DND-41 (cell line): ENCODE data around the gene HLA-DQB2.
A peak's percentile ranks its signal among the peaks of the same experiment; 100 is the strongest.
"Not testable (repeated sequence)": the region's sequence is repeated elsewhere in the genome, so short reads cannot be mapped to it uniquely, and the experiment has no call there.

Experiments used
- ATAC-seq: fragments of 200-7000 bp; cut with Tn5 transposase; 3 replicates; pipeline ENCODE4 v1.9.1; 2021; ENCODE audit warnings: low read depth; ENCODE audit not compliant: insufficient read depth
- DNase-seq: peaks from one replicate; pipeline ENCODE4 v3.0.0-alpha.2; 2020
- H2AFZ ChIP-seq: 2 replicates; pipeline ENCODE4 v1.6.0; 2012; ENCODE audit warnings: low read depth, low read length
- H3K27ac ChIP-seq: 2 replicates; pipeline ENCODE4 v1.5.1; 2012; ENCODE audit warnings: low read length, inconsistent platforms
- H3K27me3 ChIP-seq: fragments of 200-600 bp; sonication (generic); 2 replicates; pipeline ENCODE4 v1.6.0; 2012; ENCODE audit warnings: low read length, mild to moderate bottlenecking, inconsistent platforms; ENCODE audit not compliant: insufficient read depth, poor library complexity
- H3K36me3 ChIP-seq: 2 replicates; pipeline ENCODE4 v1.5.1; 2012; ENCODE audit warnings: low read length, inconsistent platforms; ENCODE audit not compliant: insufficient read depth
- H3K4me1 ChIP-seq: 2 replicates; pipeline ENCODE4 v1.5.1; 2012; ENCODE audit warnings: mild to moderate bottlenecking, low read length; ENCODE audit not compliant: insufficient read depth
- H3K4me2 ChIP-seq: 2 replicates; pipeline ENCODE4 v1.6.0; 2012; ENCODE audit warnings: mild to moderate bottlenecking, moderate library complexity, low read length, inconsistent platforms; ENCODE audit not compliant: insufficient read depth
- H3K4me3 ChIP-seq, 2 experiments: fragments of 200-600 bp in 1 of 2; shearing (Covaris generic) in 1 of 2; 2 replicates each; pipeline ENCODE4 v1.5.1; 2012 to 2016; ENCODE audit warnings: inconsistent platforms in 2 of 2, low read length in 2 of 2, mild to moderate bottlenecking in 2 of 2, low read depth in 1 of 2, moderate library complexity in 1 of 2
- H3K79me2 ChIP-seq: 2 replicates; pipeline ENCODE4 v1.6.0; 2012; ENCODE audit warnings: low read length, inconsistent platforms; ENCODE audit not compliant: insufficient read depth
- H3K9ac ChIP-seq: 2 replicates; pipeline ENCODE4 v1.6.0; 2012; ENCODE audit warnings: low read depth, mild to moderate bottlenecking, inconsistent platforms, low read length, moderate library complexity
- H3K9me3 ChIP-seq: 2 replicates; pipeline ENCODE4 v1.5.1; 2012; ENCODE audit warnings: low read length, moderate library complexity, mild to moderate bottlenecking, inconsistent platforms; ENCODE audit not compliant: insufficient read depth, severe bottlenecking
- H4K20me1 ChIP-seq: 2 replicates; pipeline ENCODE4 v1.6.0; 2012; ENCODE audit warnings: low read length; ENCODE audit not compliant: insufficient read depth
- CTCF ChIP-seq: IDR thresholded peaks from 2 replicates; pipeline ENCODE4 v1.5.1; 2012; ENCODE audit warnings: borderline replicate concordance, low read length, moderate library complexity, mild to moderate bottlenecking; ENCODE audit not compliant: poor library complexity, severe bottlenecking; ENCODE audit errors: extremely low read depth
- EZH2 ChIP-seq: IDR thresholded peaks from 3 replicates; pipeline ENCODE4 v1.6.1; 2012; ENCODE audit warnings: borderline replicate concordance, low read depth, mild to moderate bottlenecking, moderate library complexity, low read length, inconsistent platforms; ENCODE audit not compliant: severe bottlenecking

HLA-DQB2 gene

GRCh38 chr6:32763421-32763820 lies at the start of gene HLA-DQB2:
HLA-DQB2 (minus strand) TSS chr6:32763532; CDS start chr6:32763470, 62 bp downstream.
- H4K20me1 ChIP-seq = no peaks in the 10 kb centered on the region
- H3K27ac ChIP-seq = no peak within 1 kb of the TSS
- DNase-seq = no peak
- H2AFZ ChIP-seq = no peak within 1 kb of the TSS
- no peak for ATAC-seq
- no peak within 1 kb of the TSS for H3K4me2 ChIP-seq
- H3K4me3 ChIP-seq = no peak within 1 kb of the TSS
- H3K27me3 ChIP-seq = peaks cover 17% of the 10 kb centered on the region
- no peaks in the 10 kb centered on the region for H3K36me3 ChIP-seq
- H3K9ac ChIP-seq = no peak within 1 kb of the TSS
- H3K9me3 ChIP-seq = no peaks in the 10 kb centered on the region
- no peak for TF ChIP-seq CTCF
- no peak for TF ChIP-seq EZH2
- H3K79me2 ChIP-seq = no peaks in the 10 kb centered on the region
- no peaks in the 10 kb centered on the region for H3K4me1 ChIP-seq

GRCh38 chr6:32809171-32809570 lies 45.8 kb upstream of the HLA-DQB2 start:
- ATAC-seq (no peak), DNase-seq (no peak)
- TF ChIP-seq EZH2 (no peak), CTCF (no peak)
- H3K79me2 ChIP-seq = no peaks in the 10 kb centered on the region
- H3K4me3 ChIP-seq = no peak overlapping the region
- no peaks in the 10 kb centered on the region for H4K20me1 ChIP-seq
- no peak overlapping the region for H2AFZ ChIP-seq
- H3K4me2 ChIP-seq = no peak overlapping the region
- no peaks in the 10 kb centered on the region for H3K36me3 ChIP-seq
- no peak overlapping the region for H3K9ac ChIP-seq
- peaks cover 13% of the 10 kb centered on the region for H3K27me3 ChIP-seq
- no peaks in the 10 kb centered on the region for H3K9me3 ChIP-seq
- 0 out of 2 replicates have a peak, but pooled peaks cover 3% of the 10 kb centered on the region for H3K4me1 ChIP-seq
- H3K27ac ChIP-seq = no peak overlapping the region

- no peaks in the 10 kb centered on the region for H3K79me2 ChIP-seq
- no peaks in the 10 kb centered on the region for H3K9me3 ChIP-seq
- TF ChIP-seq EZH2 = no peak
- peak; percentile 45 for TF ChIP-seq CTCF
- H3K27me3 ChIP-seq = peaks cover 14% of the 10 kb centered on the region
- H3K36me3 ChIP-seq = no peaks in the 10 kb centered on the region
- 0 out of 2 replicates have a peak, but pooled peaks cover 3% of the 10 kb centered on the region for H3K4me1 ChIP-seq
- H2AFZ ChIP-seq = no peak overlapping the region
- ATAC-seq (peak; percentile 80), DNase-seq (peak; percentile 54)
- no peak overlapping the region for H3K27ac ChIP-seq
- no peak overlapping the region for H3K9ac ChIP-seq
- no peak overlapping the region for H3K4me2 ChIP-seq
- H4K20me1 ChIP-seq = no peaks in the 10 kb centered on the region
- no peak overlapping the region for H3K4me3 ChIP-seq
Measured at GRCh38 chr6:32807020-32807580, 43.8 kb upstream of the HLA-DQB2 start.

- H3K79me2 ChIP-seq, H3K9me3 ChIP-seq, H3K9ac ChIP-seq, H3K4me1 ChIP-seq, H3K27ac ChIP-seq, DNase-seq, H4K20me1 ChIP-seq, H3K4me2 ChIP-seq, H2AFZ ChIP-seq, H3K36me3 ChIP-seq, H3K4me3 ChIP-seq, ATAC-seq: not testable (repeated sequence)
- H3K27me3 ChIP-seq = peaks cover 16% of the 10 kb centered on the region
Measured at GRCh38 chr6:32805404-32805803, 42.1 kb upstream of the HLA-DQB2 start.
